ENCODE data around the gene HNRNPA2B1. TPM values are rescaled to one million over a fixed set of nuclear protein-coding genes. Genes with fewer than 3 reads are reported as not detected.
"Not testable (repeated sequence)": the region's sequence is repeated elsewhere in the genome, so short reads cannot be mapped to it uniquely, and the experiment has no call there.

The HNRNPA2B1 gene
- total and polyA plus RNA-seq, 2 donors = 186 to 496 TPM

DNA sequence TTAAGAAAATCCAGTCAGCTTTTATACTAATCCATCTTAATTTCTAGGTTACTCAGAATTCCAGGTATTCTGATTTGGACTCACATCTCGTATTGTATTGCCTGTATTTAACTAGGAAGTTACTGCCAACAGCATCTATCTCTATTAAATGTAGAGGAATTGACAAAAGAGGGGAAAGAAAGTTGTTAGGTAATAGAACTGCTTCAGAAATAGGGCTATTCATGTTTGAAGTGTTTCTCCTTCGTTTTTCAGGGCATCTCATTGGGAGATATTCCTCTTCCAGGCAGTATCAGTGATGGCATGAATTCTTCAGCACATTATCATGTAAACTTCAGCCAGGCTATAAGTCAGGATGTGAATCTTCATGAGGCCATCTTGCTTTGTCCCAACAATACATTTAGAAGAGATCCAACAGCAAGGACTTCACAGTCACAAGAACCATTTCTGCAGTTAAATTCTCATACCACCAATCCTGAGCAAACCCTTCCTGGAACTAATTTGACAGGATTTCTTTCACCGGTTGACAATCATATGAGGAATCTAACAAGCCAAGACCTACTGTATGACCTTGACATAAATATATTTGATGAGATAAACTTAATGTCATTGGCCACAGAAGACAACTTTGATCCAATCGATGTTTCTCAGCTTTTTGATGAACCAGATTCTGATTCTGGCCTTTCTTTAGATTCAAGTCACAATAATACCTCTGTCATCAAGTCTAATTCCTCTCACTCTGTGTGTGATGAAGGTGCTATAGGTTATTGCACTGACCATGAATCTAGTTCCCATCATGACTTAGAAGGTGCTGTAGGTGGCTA, 16.1 kb downstream of the HNRNPA2B1 start:
- H3K27ac ChIP-seq (ENCODE audit: low read depth); H3K4me1 ChIP-seq (ENCODE audit: insufficient read depth); H3K4me3 ChIP-seq (ENCODE audit: low read depth, low read length); H3K36me3 ChIP-seq (ENCODE audit: insufficient read depth); DNase-seq (ENCODE audit: extremely low spot score): not testable (repeated sequence)
- WGBS = 75% methylated on average over 4 of the region's 4 CpGs

DNA sequence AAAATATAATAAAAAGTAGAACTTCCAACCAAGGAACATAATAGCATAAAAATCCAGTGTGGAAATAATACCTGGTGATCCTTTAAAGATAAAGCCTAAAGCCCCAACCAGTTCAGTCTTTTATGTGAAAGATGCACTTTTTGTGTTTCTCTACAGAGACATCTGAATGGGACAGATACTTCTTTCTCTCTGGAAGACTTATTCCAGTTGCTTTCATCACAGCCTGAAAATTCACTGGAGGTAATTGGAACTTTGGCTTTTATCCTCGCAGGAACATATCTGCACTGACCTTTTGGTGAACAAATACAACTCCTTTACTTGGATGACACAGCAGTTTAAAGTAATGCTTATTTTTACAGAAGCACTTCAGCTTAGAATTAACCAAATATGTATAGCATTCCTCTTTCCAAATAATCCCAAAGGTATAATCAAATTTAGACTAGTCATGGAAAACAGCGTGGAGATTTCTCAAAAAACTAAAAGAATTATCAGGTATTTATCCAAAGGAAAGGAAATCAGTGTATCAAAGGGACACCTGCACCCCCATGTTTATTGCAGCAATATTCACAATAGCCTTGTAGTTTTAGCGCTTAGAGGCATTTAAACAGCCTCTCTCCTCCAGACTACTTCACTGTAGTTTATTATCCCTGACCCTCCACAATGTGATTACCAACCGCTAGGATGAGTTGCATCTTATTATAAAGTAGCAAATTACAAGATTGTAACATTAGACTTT, 16.8 kb downstream of the HNRNPA2B1 start:
- Histone ChIP-seq H3K4me1 (ENCODE audit: insufficient read depth) (no peaks in the 10 kb centered on the region), H3K4me3 (ENCODE audit: low read depth, low read length) (no peak overlapping the region), H3K27ac (ENCODE audit: low read depth) (no peak overlapping the region), H3K36me3 (ENCODE audit: insufficient read depth) (peaks cover 2% of the 10 kb centered on the region)
- no peak for DNase-seq (ENCODE audit: extremely low spot score)
- 61% methylated on average over 4 of the region's 4 CpGs for WGBS

DNA sequence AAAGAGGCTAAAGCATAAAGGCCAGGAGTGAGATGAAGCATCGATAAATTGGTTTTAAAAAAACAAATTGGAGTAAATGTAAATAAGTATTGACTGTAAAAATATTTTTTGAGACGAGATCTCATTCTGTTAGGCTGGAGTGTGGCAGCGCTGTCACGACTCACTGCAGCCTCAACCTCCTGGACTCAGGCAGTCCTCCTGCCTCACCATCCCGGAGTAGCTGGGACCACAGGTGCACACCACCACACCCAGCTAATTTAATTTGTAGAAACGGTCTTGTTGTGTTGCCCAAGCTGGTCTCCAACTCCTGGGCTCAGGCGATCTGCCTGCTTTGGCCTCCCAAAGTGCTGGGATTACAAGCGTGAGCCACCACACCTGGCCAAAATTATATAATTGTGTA, 17.8 kb downstream of the HNRNPA2B1 start:
- Histone ChIP-seq H3K27ac (ENCODE audit: low read depth) (no peak overlapping the region), H3K36me3 (ENCODE audit: insufficient read depth) (no peaks in the 10 kb centered on the region), H3K4me3 (ENCODE audit: low read depth, low read length) (no peak overlapping the region), H3K4me1 (ENCODE audit: insufficient read depth) (no peaks in the 10 kb centered on the region)
- DNase-seq (ENCODE audit: extremely low spot score) = no peak
- WGBS = 82% methylated on average over 8 of the region's 8 CpGs

DNA sequence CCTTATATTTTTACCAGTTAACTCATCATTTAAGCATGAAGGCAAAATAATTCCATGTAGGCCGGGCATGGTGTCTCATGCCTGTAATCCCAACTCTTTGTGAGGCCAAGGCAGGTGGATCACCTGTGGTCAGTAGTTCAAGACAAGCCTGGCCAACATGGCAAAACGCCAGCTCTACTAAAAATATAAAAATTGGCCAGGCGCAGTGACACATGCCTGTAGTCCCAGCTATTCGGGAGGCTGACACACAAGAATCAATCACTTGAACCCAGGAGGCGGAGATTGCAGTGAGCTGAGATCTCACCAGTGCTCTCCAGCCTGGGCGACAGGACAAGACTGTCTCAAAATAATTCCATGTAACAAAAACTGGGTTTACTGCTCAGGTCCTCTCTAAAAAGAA, 18.3 kb downstream of the HNRNPA2B1 start:
- 77% methylated on average over 6 of the region's 6 CpGs for WGBS
- H3K27ac ChIP-seq (ENCODE audit: low read depth) = no peak overlapping the region
- H3K4me1 ChIP-seq (ENCODE audit: insufficient read depth) = no peaks in the 10 kb centered on the region
- H3K36me3 ChIP-seq (ENCODE audit: insufficient read depth) = no peaks in the 10 kb centered on the region
- no peak for DNase-seq (ENCODE audit: extremely low spot score)
- H3K4me3 ChIP-seq (ENCODE audit: low read depth, low read length) = no peak overlapping the region

DNA sequence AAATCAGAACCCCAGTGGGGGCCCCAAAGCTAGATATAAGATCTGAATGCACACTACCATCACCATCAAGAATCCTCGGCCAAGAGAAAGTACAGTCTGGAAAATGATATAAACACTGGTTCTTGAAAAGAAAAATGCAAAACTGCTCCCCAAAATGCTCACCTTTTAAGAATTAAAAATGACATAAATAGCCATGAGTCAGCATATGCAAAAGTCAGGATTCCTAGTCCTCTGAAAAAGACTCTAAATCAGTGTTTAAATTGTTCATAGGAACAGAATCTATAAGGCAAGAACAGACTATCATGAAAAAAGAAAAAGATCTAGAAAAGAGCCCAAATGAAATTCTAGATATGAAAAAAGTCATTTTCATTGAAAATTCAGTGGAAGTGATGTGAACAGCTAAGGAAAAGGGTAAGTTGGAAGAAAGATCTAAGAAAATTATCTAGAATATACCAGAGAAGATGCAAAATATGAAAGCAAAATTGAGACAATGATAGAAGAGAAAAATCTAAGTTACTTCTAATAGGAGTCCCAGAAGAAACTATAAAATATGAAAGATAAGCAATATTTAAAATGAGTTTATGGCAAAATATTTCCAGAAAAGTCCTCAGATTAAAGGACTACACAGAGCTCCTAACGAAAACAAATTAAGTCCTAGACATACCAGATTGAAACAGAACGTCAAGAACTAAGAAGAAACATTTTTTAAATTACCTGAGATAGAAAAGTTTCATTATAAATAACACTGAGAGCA, 18.9 kb downstream of the HNRNPA2B1 start:
- 54% methylated on average over 3 of the region's 3 CpGs for WGBS
- Histone ChIP-seq H3K4me1 (ENCODE audit: insufficient read depth) (no peaks in the 10 kb centered on the region), H3K36me3 (ENCODE audit: insufficient read depth) (no peaks in the 10 kb centered on the region), H3K4me3 (ENCODE audit: low read depth, low read length) (no peak overlapping the region), H3K27ac (ENCODE audit: low read depth) (no peak overlapping the region)
- DNase-seq (ENCODE audit: extremely low spot score) = no peak

DNA sequence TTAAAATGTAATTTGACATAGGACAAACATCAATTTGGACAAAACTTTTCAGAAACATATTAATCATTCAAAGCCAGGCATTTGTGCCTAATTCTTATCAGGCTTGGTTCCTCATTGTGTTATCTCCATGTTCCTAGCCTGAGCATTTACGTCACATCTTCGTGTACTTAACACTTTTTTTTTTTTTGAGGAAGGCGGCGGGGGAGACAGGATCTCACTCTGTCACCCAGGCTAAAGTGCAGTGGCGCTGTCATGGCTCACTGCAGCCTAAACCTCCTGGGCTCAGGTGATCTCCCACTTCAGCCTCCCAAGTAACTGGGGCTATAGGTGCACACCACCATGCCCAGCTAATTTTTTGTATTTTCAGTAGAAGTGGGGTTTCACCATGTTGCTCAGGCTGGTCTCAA, 19.8 kb downstream of the HNRNPA2B1 start:
- WGBS = 56% methylated on average over 5 of the region's 5 CpGs

DNA sequence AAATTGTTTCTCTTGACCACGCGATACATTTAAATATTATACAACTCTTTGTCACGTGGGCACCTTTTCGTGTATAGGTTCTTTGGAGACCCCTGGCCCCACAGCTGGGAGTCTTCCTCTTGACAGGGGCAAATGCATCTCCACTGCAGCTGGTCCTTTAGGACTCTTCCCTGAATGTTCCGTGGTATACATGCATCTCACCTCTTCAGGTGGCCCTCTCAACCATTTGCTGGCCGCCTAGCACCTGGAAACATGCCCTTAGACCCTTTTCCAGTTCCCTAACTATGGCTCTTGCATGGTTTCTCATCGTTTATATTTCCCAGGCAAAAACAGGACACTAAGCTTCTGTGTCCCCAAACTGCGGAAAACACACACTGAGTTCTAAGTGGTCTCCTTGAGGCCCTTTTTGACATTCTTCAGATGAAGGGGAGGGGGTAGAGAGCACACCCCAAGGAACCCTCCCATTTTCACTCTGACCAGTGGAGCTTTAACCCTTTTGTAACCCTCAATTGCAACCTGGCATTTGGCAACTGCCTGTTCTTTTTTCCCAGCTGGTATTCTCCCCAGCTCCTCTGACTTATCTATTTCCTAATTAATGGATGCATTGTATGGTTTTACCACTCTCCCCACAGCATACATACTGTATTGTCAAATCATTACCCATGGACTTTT, 20.6 kb downstream of the HNRNPA2B1 start:
- Histone ChIP-seq H3K4me3 (ENCODE audit: low read depth, low read length) (no peak overlapping the region), H3K4me1 (ENCODE audit: insufficient read depth) (no peaks in the 10 kb centered on the region), H3K36me3 (ENCODE audit: insufficient read depth) (no peaks in the 10 kb centered on the region), H3K27ac (ENCODE audit: low read depth) (no peak overlapping the region)
- WGBS = 56% methylated on average over 8 of the region's 8 CpGs
- no peak for DNase-seq (ENCODE audit: extremely low spot score)

More for the DNA sequence above, 19.8 kb downstream of the HNRNPA2B1 start:
- DNase-seq (ENCODE audit: extremely low spot score) = no peak
- Histone ChIP-seq H3K27ac (ENCODE audit: low read depth) (no peak overlapping the region), H3K4me3 (ENCODE audit: low read depth, low read length) (no peak overlapping the region), H3K36me3 (ENCODE audit: insufficient read depth) (no peaks in the 10 kb centered on the region), H3K4me1 (ENCODE audit: insufficient read depth) (no peaks in the 10 kb centered on the region)

DNA sequence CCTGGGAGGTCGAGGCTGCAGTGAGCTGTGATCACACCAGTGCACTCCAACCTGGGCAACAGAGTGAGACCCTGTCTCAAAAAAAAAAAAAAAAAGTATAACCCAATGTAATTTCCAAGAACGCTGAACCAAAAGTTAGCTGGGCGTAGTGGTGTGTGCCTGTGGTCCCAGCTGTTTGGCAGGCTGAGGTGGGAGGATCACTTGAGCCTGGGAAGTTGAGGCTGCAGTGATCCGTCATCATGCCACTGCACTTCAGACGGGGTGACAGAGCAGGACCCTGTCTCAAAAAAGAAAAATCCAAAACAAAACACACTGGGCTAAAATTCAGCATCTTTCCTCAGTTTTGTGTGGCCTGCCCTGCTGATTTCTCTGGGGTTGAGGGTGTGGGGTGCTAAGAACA, 21.1 kb downstream of the HNRNPA2B1 start:
- Histone ChIP-seq H3K27ac (ENCODE audit: low read depth) (no peak overlapping the region), H3K4me1 (ENCODE audit: insufficient read depth) (no peaks in the 10 kb centered on the region), H3K36me3 (ENCODE audit: insufficient read depth) (no peaks in the 10 kb centered on the region), H3K4me3 (ENCODE audit: low read depth, low read length) (no peak overlapping the region)
- WGBS = 80% methylated on average over 5 of the region's 5 CpGs
- no peak for DNase-seq (ENCODE audit: extremely low spot score)

DNA sequence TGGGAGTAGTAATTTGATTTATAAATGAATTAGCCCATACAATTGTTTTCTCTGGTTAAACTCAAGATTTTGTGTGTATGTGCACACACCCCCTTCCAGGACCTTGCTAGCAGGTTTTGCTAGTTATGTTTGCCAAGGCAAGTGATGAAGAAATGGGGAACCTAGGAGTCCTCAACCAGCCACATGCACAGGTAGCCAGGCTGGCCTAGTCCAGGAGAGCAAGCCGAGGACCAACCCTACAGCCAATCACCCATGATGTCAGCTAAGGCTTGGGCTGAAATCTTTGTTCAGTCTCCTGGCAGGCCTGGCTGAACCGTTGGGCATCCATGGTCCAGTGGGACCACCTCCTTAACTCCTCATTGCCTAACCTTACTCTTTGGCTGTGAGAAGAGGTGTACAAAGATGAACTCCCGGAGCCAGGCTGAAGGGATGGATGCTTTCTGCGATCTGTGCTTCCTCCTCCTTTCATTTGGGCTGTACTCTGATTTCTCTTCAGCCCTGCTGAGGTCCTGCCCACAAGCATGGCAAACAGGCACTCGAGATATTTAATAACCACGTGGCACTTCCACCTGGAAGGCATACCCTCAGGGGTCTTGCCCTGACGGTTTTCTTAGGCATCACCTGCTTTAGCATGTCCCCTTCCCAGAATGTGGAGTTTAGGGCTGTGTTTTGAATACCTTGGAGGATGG, 22.1 kb downstream of the HNRNPA2B1 start:
- no peak overlapping the region for H3K4me3 ChIP-seq (ENCODE audit: low read depth, low read length)
- H3K36me3 ChIP-seq (ENCODE audit: insufficient read depth) = no peaks in the 10 kb centered on the region
- no peak for DNase-seq (ENCODE audit: extremely low spot score)
- no peaks in the 10 kb centered on the region for H3K4me1 ChIP-seq (ENCODE audit: insufficient read depth)
- 86% methylated on average over 7 of the region's 7 CpGs for WGBS
- no peak overlapping the region for H3K27ac ChIP-seq (ENCODE audit: low read depth)

DNA sequence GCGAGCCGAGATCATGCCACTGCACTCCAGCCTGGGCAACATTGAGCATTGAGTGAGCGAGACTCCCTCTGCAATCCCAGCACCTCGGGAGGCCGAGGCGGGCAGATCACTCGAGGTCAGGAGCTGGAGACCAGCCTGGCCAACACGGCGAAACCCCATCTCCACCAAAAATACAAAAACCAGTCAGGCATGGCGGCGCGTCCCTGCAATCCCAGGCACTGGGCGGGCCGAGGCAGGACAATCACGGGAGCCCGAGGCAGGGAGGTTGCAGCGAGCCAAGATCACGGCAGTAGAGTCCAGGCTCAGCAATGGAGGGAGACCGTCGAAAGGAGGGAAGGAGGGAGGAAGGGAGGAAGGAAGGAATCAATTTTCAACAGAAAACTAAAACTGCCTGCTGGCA, 23.3 kb downstream of the HNRNPA2B1 start:
- WGBS = 94% methylated on average over 20 of the region's 20 CpGs

DNA sequence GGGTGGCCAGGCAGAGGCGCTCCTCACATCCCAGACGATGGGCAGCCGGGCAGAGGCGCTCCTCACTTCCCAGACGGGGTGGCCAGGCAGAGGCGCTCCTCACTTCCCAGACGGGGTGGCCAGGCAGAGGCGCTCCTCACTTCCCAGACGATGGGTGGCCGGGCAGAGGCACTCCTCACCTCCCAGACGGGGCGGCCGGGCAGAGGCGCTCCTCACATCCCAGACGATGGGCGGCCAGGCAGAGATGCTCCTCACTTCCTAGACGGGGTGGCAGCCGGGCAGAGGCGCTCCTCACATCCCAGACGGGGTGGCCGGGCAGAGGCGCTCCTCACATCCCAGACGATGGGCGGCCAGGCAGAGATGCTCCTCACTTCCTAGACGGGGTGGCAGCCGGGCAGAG, 23.9 kb downstream of the HNRNPA2B1 start:
- not testable (repeated sequence) for H3K4me3 ChIP-seq (ENCODE audit: low read depth, low read length); DNase-seq (ENCODE audit: extremely low spot score); H3K36me3 ChIP-seq (ENCODE audit: insufficient read depth); H3K4me1 ChIP-seq (ENCODE audit: insufficient read depth); H3K27ac ChIP-seq (ENCODE audit: low read depth)
- 95% methylated on average over 19 of the region's 26 CpGs for WGBS

More for the DNA sequence above, 23.3 kb downstream of the HNRNPA2B1 start:
- not testable (repeated sequence) for H3K27ac ChIP-seq (ENCODE audit: low read depth); H3K4me3 ChIP-seq (ENCODE audit: low read depth, low read length); DNase-seq (ENCODE audit: extremely low spot score); H3K4me1 ChIP-seq (ENCODE audit: insufficient read depth); H3K36me3 ChIP-seq (ENCODE audit: insufficient read depth)

DNA sequence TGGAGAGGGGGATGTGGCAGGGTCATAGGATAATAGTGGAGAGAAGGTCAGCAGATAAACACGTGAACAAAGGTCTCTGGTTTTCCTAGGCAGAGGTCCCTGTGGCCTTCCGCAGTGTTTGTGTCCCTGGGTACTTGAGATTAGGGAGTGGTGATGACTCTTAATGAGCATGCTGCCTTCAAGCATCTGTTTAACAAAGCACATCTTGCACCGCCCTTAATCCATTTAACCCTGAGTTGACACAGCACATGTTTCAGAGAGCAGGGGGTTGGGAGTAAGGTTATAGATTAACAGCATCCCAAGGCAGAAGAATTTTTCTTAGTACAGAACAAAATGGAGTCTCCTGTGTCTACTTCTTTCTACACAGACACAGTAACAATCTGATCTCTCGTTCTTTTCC, 24.6 kb downstream of the HNRNPA2B1 start:
- DNase-seq (ENCODE audit: extremely low spot score); H3K4me3 ChIP-seq (ENCODE audit: low read depth, low read length); H3K4me1 ChIP-seq (ENCODE audit: insufficient read depth); H3K27ac ChIP-seq (ENCODE audit: low read depth); H3K36me3 ChIP-seq (ENCODE audit: insufficient read depth): not testable (repeated sequence)
- WGBS = 89% methylated on average over 2 of the region's 4 CpGs

DNA sequence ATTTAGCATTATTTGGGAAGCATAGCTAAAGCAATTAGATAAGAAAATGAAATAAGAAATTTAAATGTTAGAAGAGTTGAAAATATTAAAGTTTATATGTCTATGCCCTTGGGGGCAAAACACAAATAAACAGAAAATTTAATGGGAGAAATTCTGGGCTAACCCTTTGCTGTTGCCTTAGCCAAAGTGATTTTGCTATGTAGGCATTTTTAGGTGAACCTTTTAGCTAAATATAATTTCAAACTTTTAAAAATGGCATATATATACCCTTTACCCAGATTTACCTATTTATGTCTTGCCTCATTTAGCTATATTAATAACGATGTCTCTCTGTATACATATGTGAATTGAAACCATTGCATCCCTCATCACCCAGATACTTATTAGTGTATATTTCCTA, 28.5 kb downstream of the HNRNPA2B1 start:
- H3K36me3 ChIP-seq (ENCODE audit: insufficient read depth) = no peaks in the 10 kb centered on the region
- no peak overlapping the region for H3K4me3 ChIP-seq (ENCODE audit: low read depth, low read length)
- WGBS = 97% methylated on average over 1 of the region's 1 CpG
- no peaks in the 10 kb centered on the region for H3K4me1 ChIP-seq (ENCODE audit: insufficient read depth)
- no peak for DNase-seq (ENCODE audit: extremely low spot score)
- H3K27ac ChIP-seq (ENCODE audit: low read depth) = no peak overlapping the region

Measured in urinary bladder (tissue), 4 donors.